Pons (tissue), 1 donor: Measurements from ENCODE around the gene SERPIND1.
"Not testable (repeated sequence)": the region's sequence is repeated elsewhere in the genome, so short reads cannot be mapped to it uniquely, and the experiment has no call there.

Experiments used
- DNase-seq: peaks from one replicate; pipeline ENCODE4 v3.0.0-alpha.2; 2016; ENCODE audit warnings: low spot score

SERPIND1 gene

DNA sequence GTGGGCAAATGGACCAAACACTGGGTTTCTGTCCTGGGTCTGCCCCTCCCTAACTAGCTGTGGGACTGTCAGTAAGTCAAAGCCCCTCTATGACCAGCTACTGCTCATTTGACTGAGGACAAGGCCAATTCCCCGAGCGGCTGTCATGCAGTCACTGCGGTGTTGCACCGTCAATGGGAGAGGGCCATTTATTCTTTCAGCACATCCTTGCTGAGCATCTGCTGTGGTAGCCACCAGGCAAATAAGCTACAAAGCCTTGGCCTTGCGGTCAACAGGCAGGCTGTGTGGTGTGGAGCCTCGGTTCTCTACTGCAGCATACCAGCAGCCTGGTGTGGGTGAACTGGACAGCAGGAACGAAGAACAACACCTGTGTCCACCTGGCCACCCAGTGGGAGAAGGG lies 25.8 kb upstream of the SERPIND1 start:
- no peak for DNase-seq

GRCh38 chr22:20748731-20749428 lies 25.0 kb upstream of the SERPIND1 start:
- DNase-seq = no peak

- no peak for DNase-seq
Observed at GRCh38 chr22:20749453-20749852, 24.5 kb upstream of the SERPIND1 start.

DNA sequence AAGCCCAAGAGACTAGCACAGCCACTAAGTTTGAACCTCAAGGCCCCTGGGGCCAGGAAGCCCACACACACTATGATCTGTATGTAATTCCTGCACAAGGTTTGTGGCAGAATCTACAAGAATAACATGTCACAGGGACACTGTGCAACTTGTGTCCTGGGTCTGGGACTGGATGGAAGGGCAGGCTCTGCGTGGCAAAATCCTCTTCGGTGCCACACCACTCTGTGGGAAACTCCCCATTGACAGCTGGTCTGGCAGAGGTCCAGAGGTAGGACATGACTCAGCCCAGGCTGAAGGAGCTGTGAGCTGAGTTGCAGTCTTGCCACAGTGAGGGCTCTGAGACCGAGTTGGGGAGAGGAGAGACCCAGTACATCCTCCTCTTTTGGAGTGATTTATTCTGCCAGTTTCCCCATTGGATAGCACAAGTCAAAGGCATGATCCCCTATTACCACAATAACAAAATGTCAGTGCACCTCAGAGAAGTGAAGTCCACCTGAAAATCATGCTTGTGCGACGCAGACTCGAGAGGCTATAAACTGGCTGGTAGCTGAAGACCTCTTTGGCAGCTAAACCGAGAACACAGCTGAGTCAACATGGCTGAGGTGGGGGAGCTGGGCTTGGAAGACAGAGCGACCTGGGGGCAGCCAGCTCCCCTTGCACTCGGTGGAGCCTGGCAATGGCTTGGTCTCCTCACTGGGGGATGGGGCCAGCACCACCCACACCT lies 23.3 kb upstream of the SERPIND1 start:
- DNase-seq = peak; percentile 75

GRCh38 chr22:20751185-20751851 lies 22.6 kb upstream of the SERPIND1 start:
- DNase-seq = no peak

GRCh38 chr22:20752104-20752741 lies 21.7 kb upstream of the SERPIND1 start:
- DNase-seq = no peak

DNA sequence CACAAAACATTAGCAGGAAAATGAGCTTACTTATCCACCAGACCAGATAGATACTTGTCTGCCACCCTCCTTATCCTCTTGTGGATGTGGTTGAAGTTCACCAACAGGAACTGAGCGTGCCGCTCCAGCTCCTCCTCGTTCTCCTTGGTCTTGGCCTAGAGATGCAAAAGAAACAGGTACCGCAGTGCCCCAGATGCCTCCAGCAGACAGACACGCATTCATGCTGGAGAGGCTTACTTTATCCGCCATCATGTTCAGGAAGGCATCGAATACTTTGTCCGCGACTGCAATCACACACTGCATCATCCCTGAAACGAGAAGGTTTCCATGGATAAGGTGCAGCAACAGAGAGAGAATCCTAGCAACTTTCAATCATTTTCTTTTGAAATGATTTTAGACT lies 21.0 kb upstream of the SERPIND1 start:
- DNase-seq = no peak

DNA sequence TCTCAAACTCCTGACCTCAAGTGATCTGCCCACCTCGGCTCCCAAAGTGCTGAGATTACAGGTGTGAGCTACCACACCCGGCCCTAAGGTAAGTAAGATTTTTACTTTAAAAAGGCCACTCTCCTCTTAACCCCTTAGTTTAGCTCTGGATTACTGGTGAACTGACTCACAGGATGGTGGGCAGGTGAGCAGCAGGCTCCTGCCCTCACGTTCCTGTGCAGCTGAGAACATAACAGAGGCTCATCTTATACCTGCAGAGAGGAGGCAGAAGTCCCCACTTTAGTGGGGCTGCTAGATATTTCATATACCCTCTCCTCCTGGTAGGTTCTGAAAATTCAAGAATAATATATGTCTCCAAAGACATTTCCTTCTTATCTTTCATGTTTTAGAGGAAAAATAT lies 17.1 kb upstream of the SERPIND1 start:
- DNase-seq = no peak

DNA sequence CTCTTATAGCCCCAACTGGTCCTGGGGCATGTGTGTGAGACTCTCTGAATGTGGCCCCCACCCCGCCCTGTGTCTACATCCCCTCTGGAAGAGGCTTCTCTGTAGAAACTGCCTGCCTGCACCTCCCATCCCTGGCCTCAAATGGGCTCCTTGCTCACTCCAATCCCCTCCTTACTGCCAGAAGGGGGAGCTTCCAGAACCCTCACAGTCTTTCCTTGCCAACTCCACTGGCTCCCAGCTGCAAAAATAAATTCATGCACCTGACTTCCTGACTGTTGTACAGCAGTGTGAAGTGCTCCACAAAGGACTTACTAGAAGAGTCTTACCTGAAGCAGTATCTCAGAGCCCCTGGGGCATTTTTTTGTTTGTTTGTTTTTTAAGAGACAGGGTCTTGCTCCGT lies 15.2 kb upstream of the SERPIND1 start:
- DNase-seq = no peak

GRCh38 chr22:20760084-20760483 lies 13.8 kb upstream of the SERPIND1 start:
- DNase-seq = no peak

DNA sequence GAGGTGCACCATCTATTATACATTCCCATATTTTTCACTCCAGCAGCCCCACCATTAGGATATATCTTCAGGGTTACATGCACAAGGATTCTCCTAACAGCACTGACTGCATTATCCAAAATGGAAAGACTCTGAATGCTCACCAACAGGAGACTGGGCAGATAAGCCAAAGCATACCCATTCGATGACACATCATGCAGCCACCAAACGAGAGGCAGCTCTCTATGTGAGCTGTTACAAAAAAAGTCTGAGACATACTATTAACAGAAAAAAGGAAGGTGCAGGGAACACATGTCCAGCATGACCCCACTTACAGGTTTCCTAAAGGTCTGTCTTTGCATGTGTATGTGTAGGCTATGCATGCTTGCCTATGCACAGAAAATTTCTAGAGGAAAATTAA lies 12.4 kb upstream of the SERPIND1 start:
- DNase-seq = no peak

- no peak for DNase-seq
Observed at GRCh38 chr22:20762233-20762796, 11.6 kb upstream of the SERPIND1 start.

GRCh38 chr22:20763630-20764470 lies 10.1 kb upstream of the SERPIND1 start:
- no peak for DNase-seq

DNA sequence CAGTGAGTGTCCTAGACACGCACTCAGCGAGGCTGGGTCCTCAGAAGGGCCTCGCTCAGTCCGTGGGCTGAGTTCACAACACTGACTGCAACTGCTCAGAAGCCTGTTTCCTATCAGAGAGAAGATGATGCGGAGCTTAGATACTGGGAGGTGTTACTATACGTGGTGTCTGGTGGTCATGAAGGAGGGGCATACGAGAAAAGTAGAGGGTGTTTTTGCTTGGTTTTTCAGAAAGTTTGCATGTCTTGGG lies 9.5 kb upstream of the SERPIND1 start:
- DNase-seq = no peak

GRCh38 chr22:20764729-20765128 lies 9.2 kb upstream of the SERPIND1 start:
- DNase-seq = no peak

GRCh38 chr22:20765938-20766337 lies 8.0 kb upstream of the SERPIND1 start:
- DNase-seq = no peak

DNA sequence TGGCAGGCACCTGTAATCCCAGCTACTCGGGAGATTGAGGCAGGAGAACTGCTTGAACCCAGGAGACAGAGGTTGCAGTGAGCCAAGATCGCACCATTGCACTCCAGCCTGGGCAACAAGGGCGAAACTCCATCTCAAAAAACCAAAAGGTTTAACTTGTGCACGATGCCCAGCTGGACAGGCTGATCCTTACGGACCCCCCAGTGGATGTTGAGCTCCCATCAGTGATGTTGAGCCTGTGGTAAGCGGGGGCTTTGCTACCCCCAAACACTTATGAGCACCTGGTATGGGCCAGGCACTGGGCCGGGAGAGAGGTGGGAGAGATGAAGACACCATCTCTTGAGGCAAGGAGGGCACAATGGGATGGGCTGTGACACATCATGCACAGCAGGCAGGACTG lies 7.4 kb upstream of the SERPIND1 start:
- no peak for DNase-seq

DNA sequence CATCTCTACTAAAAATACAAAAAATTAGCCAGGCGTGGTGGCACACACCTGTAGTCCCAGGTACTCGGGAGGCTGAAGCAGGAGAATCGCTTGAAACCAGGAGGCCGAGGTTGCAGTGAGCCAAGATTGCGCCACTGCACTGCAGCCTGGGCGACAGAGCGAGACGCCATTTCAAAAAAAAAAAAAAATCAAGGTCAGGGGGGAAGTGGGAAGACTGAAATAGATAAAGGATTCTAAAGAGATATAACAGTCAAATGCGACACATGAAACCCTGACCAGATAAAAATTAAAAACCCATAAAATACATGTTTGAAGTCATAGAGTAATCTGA lies 4.5 kb upstream of the SERPIND1 start:
- DNase-seq = not testable (repeated sequence)

GRCh38 chr22:20771918-20772625 lies 1.8 kb upstream of the SERPIND1 start:
- peak; percentile 47 for DNase-seq

DNA sequence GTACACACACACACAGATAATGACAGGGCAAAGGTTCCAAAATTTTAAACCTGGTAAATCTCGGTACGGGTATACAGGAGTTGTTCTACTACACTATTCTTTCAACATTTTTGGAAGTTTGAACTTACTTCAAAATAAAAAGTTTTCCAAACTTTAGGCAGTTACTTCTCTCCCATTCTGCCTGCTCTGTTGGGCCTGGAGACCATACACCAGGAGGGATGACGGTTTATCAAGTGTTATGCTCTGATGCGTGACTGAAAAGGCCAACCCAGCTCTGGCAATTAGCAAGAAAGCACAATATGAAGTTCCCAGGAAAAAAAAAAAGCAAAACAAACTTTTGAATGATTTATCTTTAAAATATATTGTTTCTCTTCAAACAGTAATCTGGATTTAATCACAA lies 969 bp downstream of the SERPIND1 start:
- DNase-seq = no peak

- no peak for DNase-seq
Observed at GRCh38 chr22:20775342-20775895, 1.5 kb downstream of the SERPIND1 start.
